LNCaP clone FGC (cell line): ENCODE data around the gene GCNT4.

Experiments used
- DNase-seq: peaks from one replicate; pipeline ENCODE4 v3.0.0-alpha.2; 2011; ENCODE audit warnings: low read depth
- H3K4me3 ChIP-seq: 2 replicates; pipeline ENCODE4 v1.5.1; 2011; ENCODE audit warnings: mild to moderate bottlenecking, low read depth, low read length, control low read depth
- TF ChIP-seq, protein P1 (sequence below): IDR thresholded peaks from 2 replicates; pipeline ENCODE4 v1.5.1; 2012; ENCODE audit warnings: mild to moderate bottlenecking; ENCODE audit not compliant: control insufficient read depth, insufficient read depth; ENCODE audit errors: extremely low read depth

Gene GCNT4

DNA sequence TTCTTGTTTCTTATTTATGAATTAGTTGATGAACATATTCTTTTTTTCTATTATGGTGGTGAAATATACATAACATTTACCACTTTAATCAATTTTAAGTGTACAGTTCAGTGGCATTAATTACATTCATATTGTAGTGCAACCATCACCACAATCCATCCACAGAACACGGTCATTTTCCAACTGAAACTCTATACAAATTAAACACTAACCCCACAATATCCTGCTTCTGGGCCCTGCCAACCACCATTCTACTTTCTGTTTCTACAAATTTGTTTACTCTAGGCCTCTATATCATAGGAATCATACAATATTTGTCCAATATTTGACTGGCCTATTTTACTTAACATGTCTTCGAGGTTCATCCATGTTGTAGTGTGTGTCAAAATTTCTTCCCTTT is 7.3 kb downstream of the GCNT4 start:
- DNase-seq, result no peak
- H3K4me3 ChIP-seq, result no peak overlapping the region
- TF ChIP-seq, protein P1, sequence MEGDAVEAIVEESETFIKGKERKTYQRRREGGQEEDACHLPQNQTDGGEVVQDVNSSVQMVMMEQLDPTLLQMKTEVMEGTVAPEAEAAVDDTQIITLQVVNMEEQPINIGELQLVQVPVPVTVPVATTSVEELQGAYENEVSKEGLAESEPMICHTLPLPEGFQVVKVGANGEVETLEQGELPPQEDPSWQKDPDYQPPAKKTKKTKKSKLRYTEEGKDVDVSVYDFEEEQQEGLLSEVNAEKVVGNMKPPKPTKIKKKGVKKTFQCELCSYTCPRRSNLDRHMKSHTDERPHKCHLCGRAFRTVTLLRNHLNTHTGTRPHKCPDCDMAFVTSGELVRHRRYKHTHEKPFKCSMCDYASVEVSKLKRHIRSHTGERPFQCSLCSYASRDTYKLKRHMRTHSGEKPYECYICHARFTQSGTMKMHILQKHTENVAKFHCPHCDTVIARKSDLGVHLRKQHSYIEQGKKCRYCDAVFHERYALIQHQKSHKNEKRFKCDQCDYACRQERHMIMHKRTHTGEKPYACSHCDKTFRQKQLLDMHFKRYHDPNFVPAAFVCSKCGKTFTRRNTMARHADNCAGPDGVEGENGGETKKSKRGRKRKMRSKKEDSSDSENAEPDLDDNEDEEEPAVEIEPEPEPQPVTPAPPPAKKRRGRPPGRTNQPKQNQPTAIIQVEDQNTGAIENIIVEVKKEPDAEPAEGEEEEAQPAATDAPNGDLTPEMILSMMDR, result no peak

DNA sequence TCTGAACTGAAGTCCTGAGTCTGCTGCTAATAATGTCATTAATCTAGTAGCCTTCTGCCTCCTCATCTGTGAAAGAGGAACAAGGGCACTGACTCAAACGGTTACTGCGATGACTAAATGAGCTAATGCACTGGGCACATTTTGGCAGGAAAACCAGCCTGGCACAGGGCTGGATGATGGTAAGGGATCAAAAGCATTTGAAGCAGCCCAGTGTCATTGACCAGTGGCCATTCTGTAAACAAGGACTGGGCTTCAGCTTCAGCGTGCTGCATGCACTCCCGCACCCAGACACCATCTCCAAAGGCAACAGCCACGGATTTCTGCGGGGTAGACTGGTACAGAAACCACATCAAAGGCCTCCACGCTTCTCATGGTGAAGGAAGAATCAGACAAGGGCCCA is 8.0 kb downstream of the GCNT4 start:
- TF ChIP-seq, protein P1, result no peak
- no peak overlapping the region for H3K4me3 ChIP-seq
- no peak for DNase-seq

- no peak for DNase-seq
- no peak overlapping the region for H3K4me3 ChIP-seq
- TF ChIP-seq, protein P1, result no peak
Observed at GRCh38 chr5:75043633-75044264, 8.6 kb downstream of the GCNT4 start.

- H3K4me3 ChIP-seq, result no peak overlapping the region
- TF ChIP-seq, protein P1, result no peak
- peak; percentile 40 for DNase-seq
Observed at GRCh38 chr5:75042522-75042921, 9.8 kb downstream of the GCNT4 start.

- no peak overlapping the region for H3K4me3 ChIP-seq
- TF ChIP-seq, protein P1, result no peak
- no peak for DNase-seq
Observed at GRCh38 chr5:75040973-75041372, 11.4 kb downstream of the GCNT4 start.

- DNase-seq, result peak; percentile 86
- H3K4me3 ChIP-seq, result no peak overlapping the region
- TF ChIP-seq, protein P1, result no peak
Observed at GRCh38 chr5:75037106-75037505, 15.3 kb downstream of the GCNT4 start.

DNA sequence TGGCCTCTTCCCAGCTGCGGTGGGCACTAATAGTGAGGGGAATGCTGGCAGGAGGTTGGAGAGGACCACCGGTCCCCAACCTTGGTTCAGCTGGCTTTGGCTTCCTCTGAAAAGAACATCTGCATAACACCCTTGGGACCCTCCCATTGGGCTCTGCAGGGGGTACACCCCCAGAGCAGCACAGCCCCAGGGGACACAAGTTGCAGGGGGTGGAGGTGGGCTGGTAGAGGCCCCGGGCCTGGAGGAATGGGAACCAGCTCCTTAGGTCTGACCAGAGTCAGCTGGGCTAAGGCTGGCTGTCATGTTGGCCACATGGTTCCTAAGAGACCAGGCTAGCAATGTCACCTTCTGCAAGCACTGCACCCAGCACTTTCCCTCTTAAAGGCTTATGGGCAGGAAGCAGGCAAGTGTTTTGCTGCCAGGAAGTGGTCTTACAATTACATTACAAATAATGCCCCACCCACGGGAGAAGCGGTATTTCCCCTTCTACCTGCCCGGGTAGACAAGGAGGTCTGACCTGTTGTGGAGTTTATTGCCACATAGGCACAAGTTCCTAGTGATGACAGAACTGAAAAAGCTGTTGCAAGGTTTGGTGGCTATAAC is 18.1 kb downstream of the GCNT4 start:
- H3K4me3 ChIP-seq, result no peak overlapping the region
- DNase-seq, result no peak
- TF ChIP-seq, protein P1, result no peak
